Trophoblast cell (in vitro differentiated cells and primary cell): Measurements from ENCODE around the gene OR2V2.
A peak's percentile ranks its signal among the peaks of the same experiment; 100 is the strongest.

Experiments used
- DNase-seq, 2 donors: peaks; one replicate each; pipeline ENCODE4 v3.0.0-alpha.2; 2016
- H2AFZ ChIP-seq: 2 replicates; pipeline ENCODE4 v1.6.1; 2013; ENCODE audit warnings: low read length, moderate library complexity, mild to moderate bottlenecking; ENCODE audit not compliant: insufficient read depth, poor library complexity
- H2AK5ac ChIP-seq: 2 replicates; pipeline ENCODE4 v1.6.1; 2013; ENCODE audit warnings: mild to moderate bottlenecking, low read length
- H2BK120ac ChIP-seq: 2 replicates; pipeline ENCODE4 v1.6.1; 2013; ENCODE audit warnings: low read length, mild to moderate bottlenecking, moderate library complexity; ENCODE audit not compliant: insufficient read depth, poor library complexity
- H2BK12ac ChIP-seq: 2 replicates; pipeline ENCODE4 v1.6.1; 2013; ENCODE audit warnings: mild to moderate bottlenecking, low read length, moderate library complexity
- H2BK5ac ChIP-seq: 2 replicates; pipeline ENCODE4 v1.6.1; 2013; ENCODE audit warnings: low read length, low read depth, moderate library complexity, mild to moderate bottlenecking; ENCODE audit not compliant: poor library complexity
- H3K14ac ChIP-seq: 2 replicates; pipeline ENCODE4 v1.6.1; 2013; ENCODE audit warnings: mild to moderate bottlenecking, low read length
- H3K18ac ChIP-seq: 2 replicates; pipeline ENCODE4 v1.6.1; 2013; ENCODE audit warnings: mild to moderate bottlenecking, low read length
- H3K23ac ChIP-seq: 2 replicates; pipeline ENCODE4 v1.6.1; 2013; ENCODE audit warnings: low read length
- H3K27ac ChIP-seq: 2 replicates; pipeline ENCODE4 v1.5.1; 2013; ENCODE audit warnings: low read depth, mild to moderate bottlenecking, inconsistent platforms, low read length, moderate library complexity
- H3K27me3 ChIP-seq: 2 replicates; pipeline ENCODE4 v1.6.1; 2013; ENCODE audit warnings: inconsistent platforms, mild to moderate bottlenecking, low read length, moderate library complexity; ENCODE audit not compliant: insufficient read depth
- H3K36me3 ChIP-seq, 2 experiments: 1 replicate in 1 of 2; 2 replicates in 1 of 2; pipeline ENCODE4 v1.6.1; 2013; ENCODE audit warnings: low read length in 2 of 2, mild to moderate bottlenecking in 2 of 2, moderate library complexity in 1 of 2; ENCODE audit not compliant: insufficient read depth in 2 of 2, control insufficient read depth in 1 of 2
- H3K4ac ChIP-seq: 2 replicates; pipeline ENCODE4 v1.6.1; 2013; ENCODE audit warnings: low read depth, mild to moderate bottlenecking, low read length, moderate library complexity
- H3K4me1 ChIP-seq, 2 experiments: 1 replicate in 1 of 2; 2 replicates in 1 of 2; pipeline ENCODE4 v1.6.1; 2013; ENCODE audit warnings: low read length in 2 of 2, mild to moderate bottlenecking in 2 of 2, moderate library complexity in 1 of 2; ENCODE audit not compliant: insufficient read depth in 2 of 2, control insufficient read depth in 1 of 2
- H3K4me2 ChIP-seq: 2 replicates; pipeline ENCODE4 v1.6.1; 2013; ENCODE audit warnings: inconsistent platforms, mild to moderate bottlenecking, low read length, moderate library complexity
- H3K4me3 ChIP-seq: 2 replicates; pipeline ENCODE4 v1.5.1; 2013; ENCODE audit warnings: mild to moderate bottlenecking, low read depth, low read length, inconsistent platforms
- H3K79me1 ChIP-seq: one replicate; pipeline ENCODE4 v1.6.1; 2013; ENCODE audit warnings: low read length
- H3K79me2 ChIP-seq: 2 replicates; pipeline ENCODE4 v1.6.1; 2013; ENCODE audit warnings: low read length, mild to moderate bottlenecking; ENCODE audit not compliant: control insufficient read depth, insufficient read depth, poor library complexity
- H3K9ac ChIP-seq: 2 replicates; pipeline ENCODE4 v1.6.1; 2013; ENCODE audit warnings: mild to moderate bottlenecking, low read length
- H3K9me3 ChIP-seq: 2 replicates; pipeline ENCODE4 v1.6.1; 2013; ENCODE audit warnings: low read depth, mild to moderate bottlenecking, control low read depth, inconsistent platforms, low read length; ENCODE audit not compliant: insufficient read depth
- H4K12ac ChIP-seq: 2 replicates; pipeline ENCODE4 v1.6.1; 2013; ENCODE audit warnings: low read depth, mild to moderate bottlenecking, low read length, moderate library complexity
- H4K8ac ChIP-seq: 2 replicates; pipeline ENCODE4 v1.6.1; 2013; ENCODE audit warnings: low read depth, mild to moderate bottlenecking, low read length, moderate library complexity
- H4K91ac ChIP-seq: one replicate; pipeline ENCODE4 v1.6.1; 2013; ENCODE audit warnings: low read depth, mild to moderate bottlenecking, low read length, moderate library complexity
- WGBS: extraction: QIAGEN DNeasy Blood & Tissue Kit; methylation state at CpG from one replicate; pipeline ENCODE4 v1.1.7; 2013; ENCODE audit warnings: missing lambda C conversion rate; ENCODE audit not compliant: insufficient read length, insufficient coverage; ENCODE audit errors: extremely low coverage; 5-methylcytosine and 5-hydroxymethylcytosine counted together

OR2V2 gene

GRCh38 chr5:181156758-181157157 lies 9.4 kb downstream of the OR2V2 start:
- peaks cover 2% of the 10 kb centered on the region for H3K9me3 ChIP-seq
- H3K18ac ChIP-seq, result no peak overlapping the region
- H3K36me3 ChIP-seq, result no peaks in the 10 kb centered on the region
- H3K27me3 ChIP-seq, result no peaks in the 10 kb centered on the region
- no peaks in the 10 kb centered on the region for H3K79me2 ChIP-seq
- H3K23ac ChIP-seq, result no peak overlapping the region
- no peak overlapping the region for H2AK5ac ChIP-seq
- no CpG with 5 or more reads among the region's 3 CpGs for WGBS
- H3K4me2 ChIP-seq, result no peak overlapping the region
- no peak overlapping the region for H2BK5ac ChIP-seq
- H4K91ac ChIP-seq, result no peak overlapping the region
- no peak overlapping the region for H3K27ac ChIP-seq
- no peak overlapping the region for H3K14ac ChIP-seq
- no peak overlapping the region for H3K4ac ChIP-seq
- no peak overlapping the region for H4K12ac ChIP-seq
- no peak overlapping the region for H2BK12ac ChIP-seq
- H4K8ac ChIP-seq, result no peak overlapping the region
- H2BK120ac ChIP-seq, result no peak overlapping the region
- no peak overlapping the region for H3K4me3 ChIP-seq
- no peak overlapping the region for H3K9ac ChIP-seq
- H3K4me1 ChIP-seq, result peaks cover 0 to 2% of the 10 kb centered on the region in 2 experiments
- H3K79me1 ChIP-seq, result no peaks in the 10 kb centered on the region
- no peak overlapping the region for H2AFZ ChIP-seq
- DNase-seq, result no peak

- H3K9ac ChIP-seq, result no peak overlapping the region
- H3K27ac ChIP-seq, result no peak overlapping the region
- no peak overlapping the region for H3K4ac ChIP-seq
- no peak overlapping the region for H2BK5ac ChIP-seq
- H3K23ac ChIP-seq, result no peak overlapping the region
- H3K79me1 ChIP-seq, result no peaks in the 10 kb centered on the region
- H3K4me1 ChIP-seq, result peaks cover 2 to 5% of the 10 kb centered on the region in 2 experiments
- H3K36me3 ChIP-seq, result no peaks in the 10 kb centered on the region
- H3K9me3 ChIP-seq, result peaks cover 2% of the 10 kb centered on the region
- H4K91ac ChIP-seq, result no peak overlapping the region
- no peak overlapping the region for H3K4me2 ChIP-seq
- no peak overlapping the region for H3K4me3 ChIP-seq
- H2BK12ac ChIP-seq, result no peak overlapping the region
- no peak overlapping the region for H2AFZ ChIP-seq
- H3K27me3 ChIP-seq, result no peaks in the 10 kb centered on the region
- no peak for DNase-seq
- H4K8ac ChIP-seq, result no peak overlapping the region
- no CpG with 5 or more reads among the region's 3 CpGs for WGBS
- H3K18ac ChIP-seq, result no peak overlapping the region
- no peak overlapping the region for H2AK5ac ChIP-seq
- no peak overlapping the region for H3K14ac ChIP-seq
- no peak overlapping the region for H4K12ac ChIP-seq
- no peaks in the 10 kb centered on the region for H3K79me2 ChIP-seq
- no peak overlapping the region for H2BK120ac ChIP-seq
These were observed 11.5 kb downstream of the OR2V2 start for GRCh38 chr5:181158869-181159268.

- H3K36me3 ChIP-seq, result no peaks in the 10 kb centered on the region
These were observed 12.1 kb downstream of the OR2V2 start for GRCh38 chr5:181159286-181160151.

GRCh38 chr5:181160152-181160754 lies 12.9 kb downstream of the OR2V2 start:
- peaks cover 2 to 5% of the 10 kb centered on the region in 2 experiments for H3K4me1 ChIP-seq
- no peak overlapping the region for H2BK5ac ChIP-seq

More at GRCh38 chr5:181159286-181160151, 12.1 kb downstream of the OR2V2 start:
- Histone ChIP-seq H4K8ac (no peak overlapping the region), H3K14ac (no peak overlapping the region), H3K4ac (no peak overlapping the region), H2BK120ac (no peak overlapping the region), H3K9ac (no peak overlapping the region), H3K4me3 (no peak overlapping the region), H3K23ac (no peak overlapping the region), H3K79me1 (no peaks in the 10 kb centered on the region), H3K4me1 (peaks cover 2 to 5% of the 10 kb centered on the region in 2 experiments), H4K12ac (no peak overlapping the region), H4K91ac (no peak overlapping the region), H2AK5ac (no peak overlapping the region), H2BK5ac (no peak overlapping the region), H3K18ac (no peak overlapping the region), H3K79me2 (no peaks in the 10 kb centered on the region), H3K4me2 (no peak overlapping the region), H3K27ac (no peak overlapping the region), H3K27me3 (no peaks in the 10 kb centered on the region), H2AFZ (no peak overlapping the region), H2BK12ac (no peak overlapping the region), H3K9me3 (peaks cover 2% of the 10 kb centered on the region)
- peak; percentile 81 to 94 for DNase-seq
- WGBS, result no CpG with 5 or more reads among the region's 20 CpGs

More at GRCh38 chr5:181160152-181160754, 12.9 kb downstream of the OR2V2 start:
- peak; percentile 72 to 73 for DNase-seq
- Histone ChIP-seq H4K8ac (no peak overlapping the region), H3K4me3 (no peak overlapping the region), H4K12ac (no peak overlapping the region), H2AFZ (no peak overlapping the region), H3K9ac (no peak overlapping the region), H2AK5ac (no peak overlapping the region), H3K4me2 (no peak overlapping the region), H3K36me3 (no peaks in the 10 kb centered on the region), H4K91ac (no peak overlapping the region), H3K27me3 (no peaks in the 10 kb centered on the region), H2BK12ac (no peak overlapping the region), H2BK120ac (no peak overlapping the region), H3K79me2 (no peaks in the 10 kb centered on the region), H3K14ac (no peak overlapping the region), H3K4ac (no peak overlapping the region), H3K79me1 (no peaks in the 10 kb centered on the region), H3K9me3 (peaks cover 2% of the 10 kb centered on the region), H3K27ac (no peak overlapping the region), H3K23ac (no peak overlapping the region), H3K18ac (no peak overlapping the region)
- no CpG with 5 or more reads among the region's 21 CpGs for WGBS
